HG03108 (cell line): ENCODE data around the gene MYOZ1.
"Not testable (repeated sequence)": the region's sequence is repeated elsewhere in the genome, so short reads cannot be mapped to it uniquely, and the experiment has no call there.

Experiments
- ATAC-seq: cut with Tn5 transposase; IDR thresholded peaks from one replicate; pipeline ENCODE4 v1.9.1; 2021; ENCODE audit warnings: moderate library complexity; ENCODE audit not compliant: unreplicated experiment

Gene MYOZ1

DNA sequence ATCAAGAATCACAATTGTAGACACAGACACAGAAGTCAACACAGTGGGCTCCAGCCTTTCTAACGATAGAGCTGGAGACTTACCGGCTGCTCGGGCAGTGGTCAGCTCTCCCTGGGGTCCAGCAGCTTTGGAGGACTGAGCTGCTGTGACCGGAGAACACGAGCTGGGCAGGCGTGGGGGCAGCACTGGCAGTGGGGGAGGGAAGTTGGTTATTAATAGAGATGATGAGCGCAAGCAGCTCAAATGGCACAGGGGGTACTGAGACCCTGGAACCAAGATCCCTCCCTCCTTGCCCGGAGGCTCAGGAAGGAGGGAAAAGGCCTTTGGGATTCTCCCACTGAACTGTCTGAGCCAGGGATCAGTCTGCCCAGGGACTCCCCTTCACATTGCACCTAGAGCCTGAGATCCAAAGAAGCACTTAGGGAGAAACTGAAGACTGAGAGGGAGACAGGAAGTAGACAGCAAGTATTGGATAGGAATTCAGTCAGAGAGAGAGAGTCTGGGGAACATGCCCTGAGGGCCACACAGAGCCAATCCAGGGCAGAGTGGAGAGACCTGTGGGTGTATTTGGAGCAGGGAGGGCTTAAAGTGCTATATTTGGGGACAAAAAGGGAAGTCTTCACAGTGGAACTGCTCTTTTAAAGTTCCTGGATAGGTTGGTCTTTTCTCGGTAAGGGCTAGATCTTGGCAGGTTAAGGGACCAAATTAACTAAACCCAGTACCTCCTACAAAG is at the start of gene MYOZ1:
MYOZ1 (minus strand) TSS at position 147 of the 733 bp plus-strand sequence. CDS start 1,457 bp downstream, outside the sequence.
- ATAC-seq, result no peak

- not testable (repeated sequence) for ATAC-seq
Observed at GRCh38 chr10:73690755-73691154, 49.5 kb upstream of the MYOZ1 start.

DNA sequence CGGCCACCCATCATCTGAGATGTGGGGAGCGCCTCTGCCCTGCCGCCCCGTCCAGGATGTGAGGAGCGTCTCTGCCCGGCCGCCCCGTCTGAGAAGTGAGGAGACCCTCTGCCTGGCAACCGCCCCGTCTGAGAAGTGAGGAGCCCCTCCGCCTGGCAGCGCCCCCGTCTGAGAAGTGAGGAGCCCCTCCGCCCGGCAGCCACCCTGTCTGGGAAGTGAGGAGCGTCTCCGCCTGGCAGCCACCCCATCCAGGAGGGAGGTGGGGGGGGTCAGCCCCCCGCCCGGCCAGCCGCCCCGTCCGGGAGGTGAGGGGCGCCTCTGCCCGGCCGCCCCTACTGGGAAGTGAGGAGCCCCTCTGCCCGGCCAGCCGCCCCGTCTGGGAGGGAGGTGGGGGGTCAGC is 48.3 kb upstream of the MYOZ1 start:
- ATAC-seq, result not testable (repeated sequence)

GRCh38 chr10:73687641-73688040 is 46.4 kb upstream of the MYOZ1 start:
- ATAC-seq, result not testable (repeated sequence)

GRCh38 chr10:73674546-73674945 is 33.3 kb upstream of the MYOZ1 start:
- not testable (repeated sequence) for ATAC-seq

DNA sequence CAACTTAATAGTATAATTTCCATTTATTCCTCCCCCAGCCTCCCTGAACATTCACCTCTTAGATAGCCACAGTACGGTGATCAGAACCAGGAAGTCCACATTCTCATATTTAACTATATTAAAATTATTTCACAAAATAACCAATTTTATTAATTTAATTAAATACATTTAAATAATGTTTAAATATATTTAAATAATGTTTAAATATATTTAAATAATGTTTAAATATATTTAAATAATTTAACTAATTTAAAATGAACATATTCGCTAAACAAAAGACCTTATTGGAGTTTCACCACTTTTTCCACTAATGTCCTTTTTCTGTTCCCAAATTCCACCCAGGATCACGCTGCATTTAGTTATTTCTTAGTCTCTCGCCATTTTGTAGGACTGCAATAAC is 27.1 kb upstream of the MYOZ1 start:
- not testable (repeated sequence) for ATAC-seq

DNA sequence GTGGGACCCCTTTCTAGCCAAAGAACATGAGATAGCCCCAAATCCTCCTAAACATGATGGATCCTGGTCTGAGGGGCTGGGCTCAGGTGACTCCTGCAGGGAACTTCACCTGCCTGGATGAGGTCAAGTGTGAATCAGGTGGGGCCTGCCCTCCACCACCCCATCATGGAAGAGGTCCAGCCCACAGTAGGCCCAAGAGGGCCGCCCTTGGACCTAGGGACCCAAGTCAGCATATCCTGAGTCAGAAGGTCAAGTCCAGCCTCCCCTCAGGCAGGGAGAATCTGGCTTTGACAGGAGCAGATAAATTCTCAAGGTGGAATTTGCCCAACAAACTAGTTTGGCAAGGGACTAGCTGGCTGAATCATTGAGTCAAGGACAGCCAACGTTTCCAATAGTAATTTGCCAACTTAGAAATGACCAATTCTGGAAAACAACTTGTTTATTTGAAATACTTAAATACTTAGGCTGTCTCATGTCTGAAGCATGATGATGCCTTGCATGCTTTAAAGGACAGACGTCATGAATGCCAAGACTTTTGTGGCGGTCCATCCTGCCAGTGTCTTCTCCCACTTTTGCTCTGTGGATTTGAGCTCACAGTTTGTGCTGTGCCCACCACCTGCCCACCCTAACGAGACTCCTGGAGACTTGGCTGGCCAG is 25.0 kb upstream of the MYOZ1 start:
- ATAC-seq, result not testable (repeated sequence)

- not testable (repeated sequence) for ATAC-seq
Observed at GRCh38 chr10:73665581-73665980, 24.3 kb upstream of the MYOZ1 start.

DNA sequence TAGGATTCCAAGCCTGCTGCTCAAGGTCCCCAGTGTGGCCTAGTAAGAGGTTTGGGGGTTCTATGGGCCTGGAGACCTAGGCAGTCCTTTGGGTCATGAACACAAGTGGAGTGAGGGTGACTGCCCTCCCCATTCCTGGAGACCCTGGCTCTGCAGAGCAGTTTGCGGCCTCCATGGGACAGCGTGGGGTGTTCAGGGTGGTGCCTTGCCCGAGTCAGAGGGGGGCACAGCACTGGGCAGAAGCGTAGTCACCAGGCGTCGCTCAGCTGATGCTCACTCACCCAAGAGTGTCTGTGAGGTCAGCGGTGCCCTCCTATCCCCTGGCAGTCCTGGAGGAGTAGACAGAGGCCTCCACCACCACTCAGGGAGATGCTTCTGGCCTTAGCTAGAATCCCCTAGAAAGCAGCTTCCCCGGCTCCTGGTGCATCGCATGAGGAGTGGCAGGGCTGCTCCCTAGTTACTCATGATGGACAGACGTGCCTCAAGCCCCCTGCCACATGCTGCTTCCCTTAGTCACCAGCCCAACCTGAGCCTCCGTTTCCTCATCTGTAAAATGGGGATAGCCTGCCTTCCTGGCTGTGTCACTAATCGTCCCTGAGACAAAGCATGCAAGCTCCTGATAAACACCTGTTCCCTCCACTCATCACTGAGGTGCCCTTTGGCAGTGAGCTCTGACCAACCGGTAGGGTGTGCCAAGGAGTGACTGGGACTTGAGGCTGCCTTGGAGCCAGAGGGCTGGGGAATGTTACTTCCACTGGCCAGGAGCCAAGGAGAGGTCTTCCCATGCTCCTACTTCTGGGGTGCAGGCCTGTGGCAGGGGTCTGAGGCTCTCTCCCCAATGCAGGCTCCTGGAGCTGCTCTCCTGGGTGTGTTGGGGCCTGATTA is 23.1 kb upstream of the MYOZ1 start:
- not testable (repeated sequence) for ATAC-seq

- ATAC-seq, result not testable (repeated sequence)
Observed at GRCh38 chr10:73663621-73664020, 22.3 kb upstream of the MYOZ1 start.

DNA sequence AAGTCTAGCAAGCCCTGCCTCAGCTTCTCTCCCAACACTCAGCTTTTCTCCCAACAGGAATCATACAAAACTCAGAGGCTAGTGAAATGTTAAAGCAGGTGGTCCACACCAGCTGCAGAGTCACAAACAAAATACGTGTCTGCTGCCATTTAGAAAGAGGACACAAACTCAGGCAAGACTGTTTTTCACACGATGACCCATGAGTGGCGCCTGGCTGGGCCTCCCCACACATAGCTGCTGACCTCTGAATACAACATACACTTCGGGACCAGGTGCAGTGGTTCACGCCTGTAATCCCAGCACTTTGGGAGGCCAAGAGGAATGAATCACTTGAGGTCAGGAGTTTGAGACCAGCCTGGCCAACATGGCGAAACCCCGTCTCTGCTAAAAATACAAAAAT is 21.4 kb upstream of the MYOZ1 start:
- not testable (repeated sequence) for ATAC-seq

DNA sequence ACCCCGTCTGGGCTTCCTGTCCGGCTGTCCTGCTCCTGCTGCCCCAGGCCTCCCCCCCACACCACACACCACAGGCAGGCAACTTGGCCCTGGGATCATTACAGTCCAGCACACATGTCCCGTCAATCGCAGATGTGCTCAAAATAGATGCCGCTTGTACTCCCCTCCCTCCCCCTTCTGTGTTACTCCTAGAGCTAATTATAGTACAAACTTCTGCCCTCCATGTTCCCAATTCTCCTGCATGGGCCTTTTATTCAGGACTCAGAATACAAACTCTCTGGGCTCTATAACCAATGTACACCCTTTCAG is 14.7 kb upstream of the MYOZ1 start, which contains the start of gene SYNPO2L:
SYNPO2L (minus strand) TSS at position 40 of the 309 bp plus-strand sequence. CDS start 107 bp downstream, outside the sequence.
- ATAC-seq, result no peak

DNA sequence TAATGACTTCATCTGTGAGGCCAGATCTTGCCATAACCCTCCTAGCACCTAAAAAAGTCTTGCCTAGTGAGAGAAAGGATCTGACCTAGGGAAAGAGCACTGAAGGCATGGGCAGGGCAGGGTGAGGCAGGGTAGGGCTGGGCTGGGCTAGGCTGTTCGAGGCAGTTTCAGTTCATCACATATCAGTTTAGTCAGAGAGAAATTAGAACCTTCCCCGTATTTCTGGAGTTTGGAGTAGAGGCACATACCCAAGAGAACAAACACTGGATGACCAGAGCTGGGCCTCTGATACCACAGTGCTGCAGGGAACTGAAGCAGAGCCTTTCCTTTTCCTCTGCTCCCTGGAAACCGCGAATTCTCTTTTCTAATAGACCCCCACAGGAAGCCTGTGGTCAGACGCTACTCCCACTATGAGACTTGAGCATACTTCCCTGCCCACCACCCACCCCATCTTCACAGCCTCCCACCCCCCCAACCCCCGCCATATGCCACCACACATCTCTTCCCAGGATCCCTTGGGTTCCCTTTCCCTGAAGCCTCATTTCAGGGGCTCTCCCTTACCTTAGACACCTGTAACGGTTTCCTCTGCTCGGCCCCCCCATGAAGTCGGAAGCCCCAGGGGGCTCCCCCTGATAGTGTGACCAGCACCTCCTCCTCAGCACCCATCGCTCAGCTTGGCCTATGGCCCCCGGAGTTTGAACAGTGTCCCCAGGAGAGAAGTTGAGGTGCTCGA is 14.1 kb upstream of the MYOZ1 start:
- ATAC-seq, result no peak

DNA sequence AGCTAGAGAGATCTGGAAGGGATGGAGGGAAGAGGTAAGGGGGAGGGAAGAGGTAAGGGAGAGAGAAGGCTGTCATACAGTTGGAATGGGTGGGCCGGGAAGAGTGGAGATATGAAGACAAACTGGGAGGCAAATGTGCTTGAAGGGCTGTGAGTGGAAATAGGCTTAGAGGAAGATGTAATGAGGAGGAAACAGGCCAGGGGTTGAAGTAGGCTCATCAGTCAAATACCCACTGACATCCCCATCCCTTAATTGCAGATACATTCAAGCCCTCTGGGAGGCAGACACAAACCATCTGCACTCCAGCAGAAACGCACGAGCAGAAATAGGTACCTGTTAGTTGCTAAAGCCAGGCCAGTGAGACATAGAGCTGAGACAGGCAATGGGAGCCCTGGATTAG is 12.4 kb upstream of the MYOZ1 start:
- ATAC-seq, result no peak

GRCh38 chr10:73653195-73653594 is 11.9 kb upstream of the MYOZ1 start:
- ATAC-seq, result no peak

DNA sequence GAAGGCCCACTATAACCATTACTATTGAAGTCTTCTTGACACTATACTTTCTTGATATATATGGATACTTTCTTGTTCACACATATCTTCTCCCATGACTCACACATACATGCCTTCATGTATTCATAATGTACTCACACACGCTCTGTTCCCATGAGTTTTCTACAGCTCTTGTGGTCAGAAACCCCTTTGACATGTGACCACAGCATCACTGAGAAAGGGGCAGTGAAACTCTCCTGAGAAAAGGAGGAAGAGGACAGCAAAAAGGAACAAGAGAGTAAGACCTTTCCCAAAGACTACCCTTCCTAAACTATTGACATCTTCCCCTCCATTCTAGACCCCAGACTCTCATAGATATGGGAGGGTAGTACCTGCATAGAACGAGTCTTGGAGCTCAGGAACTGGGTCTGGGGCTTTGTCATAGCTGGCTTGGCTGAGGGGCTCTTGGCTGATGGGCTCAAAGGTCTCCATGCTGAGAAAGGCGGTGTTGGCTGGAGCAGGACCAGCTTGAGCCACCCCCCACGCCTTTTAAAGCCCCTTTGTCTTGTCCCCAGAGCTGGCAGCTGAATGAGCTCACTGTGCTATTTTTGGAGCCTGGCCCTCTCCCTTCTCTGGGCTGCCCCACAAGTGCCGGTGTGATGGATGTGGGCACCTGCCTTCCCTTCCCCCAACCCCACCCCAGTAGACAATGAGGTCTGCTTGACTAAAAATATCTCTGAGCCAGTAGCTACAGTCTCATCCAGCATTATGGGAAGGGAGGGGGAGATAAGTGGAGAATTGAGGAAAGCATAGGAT is 9.5 kb upstream of the MYOZ1 start:
- peak; percentile 46 for ATAC-seq

GRCh38 chr10:73649876-73650536 is 8.7 kb upstream of the MYOZ1 start:
- no peak for ATAC-seq

- no peak for ATAC-seq
Observed at GRCh38 chr10:73648975-73649829, 7.9 kb upstream of the MYOZ1 start.
